ENCODE measurements around the gene TMEM258. TPM values are rescaled to one million over a fixed set of nuclear protein-coding genes. Genes with fewer than 3 reads are reported as not detected.

TMEM258 gene
- total and polyA plus RNA-seq, 9 of the 15 experiments (the other 6 are each of a cell fraction or from before 2014, with no cell fraction given): 97.2 to 856 (median 231) TPM

DNA sequence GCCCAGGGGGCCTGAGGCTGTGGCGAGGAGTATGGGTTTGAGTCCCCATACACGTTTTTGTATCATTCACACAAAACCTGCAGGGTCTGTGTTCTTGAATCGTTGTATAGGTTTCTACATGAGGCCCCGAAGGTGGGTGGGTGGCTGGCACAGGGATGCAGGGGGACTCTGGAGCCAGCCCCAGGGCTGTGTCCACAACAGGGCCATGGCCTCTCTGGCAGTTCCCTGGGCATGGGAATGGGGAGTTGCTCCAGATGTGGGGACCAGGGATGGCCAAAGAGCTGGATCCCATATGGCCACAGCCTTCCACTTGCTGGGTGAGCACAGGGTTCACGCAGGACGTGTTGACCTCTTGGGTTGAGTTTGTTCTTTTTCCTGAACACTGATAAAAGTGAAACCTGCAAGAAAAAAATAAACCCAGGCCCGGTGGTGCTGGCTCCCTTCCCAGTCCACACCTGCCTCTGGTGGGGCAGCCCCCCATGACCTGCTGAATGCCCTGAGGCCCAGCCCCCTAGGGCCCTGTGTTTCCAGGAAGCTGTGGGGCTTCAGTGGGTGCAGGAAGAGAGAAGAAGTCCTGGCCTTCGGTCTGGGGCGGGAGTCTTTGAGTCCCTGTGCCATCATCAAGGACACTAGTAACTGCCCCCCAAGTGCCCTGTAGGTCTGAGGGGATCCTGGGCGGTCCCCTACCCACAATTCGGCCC lies 23.9 kb downstream of the TMEM258 start:
- Histone ChIP-seq H3K4me2 (ENCODE audit: insufficient read depth, low read length) (no peak overlapping the region), H3K27me3 (ENCODE audit: control insufficient read depth in 2 of 2, insufficient read depth in 2 of 2, low read length in 2 of 2) (no peaks in the 10 kb centered on the region), H2AFZ (ENCODE audit: low read depth, low read length) (no peak overlapping the region), H3K79me2 (ENCODE audit: control insufficient read depth, insufficient read depth, low read length) (no peaks in the 10 kb centered on the region; the same call in 2 of the 3 replicates), H3K9ac (ENCODE audit: insufficient read depth in 1 of 2, low read depth in 2 of 2, low read length in 2 of 2) (no peak overlapping the region; a peak in 1 of 4 replicates), H3K27ac (ENCODE audit: extremely low read depth, low read depth, low read length) (no peak overlapping the region), H3K4me3 (no peak overlapping the region), H3K9me3 (replicated peaks; ENCODE audit: control insufficient read depth, insufficient read depth, low read depth, low read length) (no peaks in the 10 kb centered on the region), H3K9me1 (ENCODE audit: control insufficient read depth, insufficient read depth, low read length) (no peaks in the 10 kb centered on the region), H3K36me3 (ENCODE audit: control insufficient read depth, insufficient read depth, low read length) (peaks cover 6% of the 10 kb centered on the region; the same call in 1 of the 3 replicates), H3K4me1 (replicated peaks in 1 of 2; ENCODE audit: control insufficient read depth in 2 of 2, insufficient read depth in 2 of 2, low read length in 2 of 2) (peaks cover 12 to 73% of the 10 kb centered on the region in 2 experiments; a peak in 4 of 5 replicates), H4K20me1 (replicated peaks; ENCODE audit: control insufficient read depth, insufficient read depth, low read length) (no peaks in the 10 kb centered on the region)
- in situ Hi-C loops (cut with MboI) (no loop called here), intact Hi-C loops (cut with micrococcal nuclease) (no loop called here)
- no peak for ATAC-seq
- BruUV-seq (replicated peaks): no TSS peak
- DNase-seq (ENCODE audit: extremely low read depth in 1 of 4, low spot score in 3 of 4): no peak
- TF ChIP-seq SREBF1 (IDR thresholded peaks at IDR 0.05; ENCODE audit: borderline replicate concordance, low read depth, low read length): no peak
- TF ChIP-seq, protein P1, sequence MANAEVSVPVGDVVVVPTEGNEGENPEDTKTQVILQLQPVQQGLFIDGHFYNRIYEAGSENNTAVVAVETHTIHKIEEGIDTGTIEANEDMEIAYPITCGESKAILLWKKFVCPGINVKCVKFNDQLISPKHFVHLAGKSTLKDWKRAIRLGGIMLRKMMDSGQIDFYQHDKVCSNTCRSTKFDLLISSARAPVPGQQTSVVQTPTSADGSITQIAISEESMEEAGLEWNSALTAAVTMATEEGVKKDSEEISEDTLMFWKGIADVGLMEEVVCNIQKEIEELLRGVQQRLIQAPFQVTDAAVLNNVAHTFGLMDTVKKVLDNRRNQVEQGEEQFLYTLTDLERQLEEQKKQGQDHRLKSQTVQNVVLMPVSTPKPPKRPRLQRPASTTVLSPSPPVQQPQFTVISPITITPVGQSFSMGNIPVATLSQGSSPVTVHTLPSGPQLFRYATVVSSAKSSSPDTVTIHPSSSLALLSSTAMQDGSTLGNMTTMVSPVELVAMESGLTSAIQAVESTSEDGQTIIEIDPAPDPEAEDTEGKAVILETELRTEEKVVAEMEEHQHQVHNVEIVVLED (CRISPR knock-in tag; IDR thresholded peaks at IDR 0.05): no peak
- TF ChIP-seq, protein P2, sequence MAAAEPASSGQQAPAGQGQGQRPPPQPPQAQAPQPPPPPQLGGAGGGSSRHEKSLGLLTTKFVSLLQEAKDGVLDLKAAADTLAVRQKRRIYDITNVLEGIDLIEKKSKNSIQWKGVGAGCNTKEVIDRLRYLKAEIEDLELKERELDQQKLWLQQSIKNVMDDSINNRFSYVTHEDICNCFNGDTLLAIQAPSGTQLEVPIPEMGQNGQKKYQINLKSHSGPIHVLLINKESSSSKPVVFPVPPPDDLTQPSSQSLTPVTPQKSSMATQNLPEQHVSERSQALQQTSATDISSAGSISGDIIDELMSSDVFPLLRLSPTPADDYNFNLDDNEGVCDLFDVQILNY (CRISPR knock-in tag; IDR thresholded peaks at IDR 0.05): no peak
- no peak for TF ChIP-seq ELF4 (CRISPR knock-in tag; IDR thresholded peaks at IDR 0.05)
- no peak for TF ChIP-seq KAT7 (CRISPR knock-in tag; IDR thresholded peaks at IDR 0.05; ENCODE audit: borderline replicate concordance)
- no peak for TF ChIP-seq ZNF778 (CRISPR knock-in tag; IDR thresholded peaks at IDR 0.05)
- no peak for FAIRE-seq
- 50% methylated on average over 11 of the region's 11 CpGs for WGBS (ENCODE audit: insufficient coverage, low coverage, missing lambda C conversion rate)
- ChIA-PET CTCF (ENCODE audit: low intra/inter-chr PET ratio) (no interaction called here), POLR2A (interaction anchor here (0.7 kb wide), 1 partner anchor 23 kb away, joined by 3 read pairs; no protein-coding TSS in a partner anchor)

Measured in K562 (cell line).